ENCODE results near the gene FOXN3.

DNA sequence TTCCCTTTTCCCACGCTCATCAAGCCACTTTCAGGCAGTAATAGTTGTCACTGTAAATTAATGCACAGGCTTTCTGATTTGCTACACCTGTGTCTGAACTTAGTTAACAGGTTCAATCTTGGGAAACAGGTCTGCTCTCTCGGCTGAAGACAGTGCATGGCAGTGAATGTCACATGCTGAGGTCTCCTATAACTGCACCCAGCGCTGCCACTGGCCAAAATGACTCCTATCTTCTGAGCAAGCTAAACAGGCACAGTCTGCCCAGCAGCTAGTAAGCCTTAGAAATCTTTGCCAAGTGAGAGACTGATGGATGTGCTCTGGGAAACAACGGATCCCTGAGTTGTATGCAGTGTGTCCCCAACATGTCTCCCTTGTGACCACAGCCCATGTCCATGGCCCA is 25.2 kb upstream of the FOXN3 start:
- TF ChIP-seq, protein P1, sequence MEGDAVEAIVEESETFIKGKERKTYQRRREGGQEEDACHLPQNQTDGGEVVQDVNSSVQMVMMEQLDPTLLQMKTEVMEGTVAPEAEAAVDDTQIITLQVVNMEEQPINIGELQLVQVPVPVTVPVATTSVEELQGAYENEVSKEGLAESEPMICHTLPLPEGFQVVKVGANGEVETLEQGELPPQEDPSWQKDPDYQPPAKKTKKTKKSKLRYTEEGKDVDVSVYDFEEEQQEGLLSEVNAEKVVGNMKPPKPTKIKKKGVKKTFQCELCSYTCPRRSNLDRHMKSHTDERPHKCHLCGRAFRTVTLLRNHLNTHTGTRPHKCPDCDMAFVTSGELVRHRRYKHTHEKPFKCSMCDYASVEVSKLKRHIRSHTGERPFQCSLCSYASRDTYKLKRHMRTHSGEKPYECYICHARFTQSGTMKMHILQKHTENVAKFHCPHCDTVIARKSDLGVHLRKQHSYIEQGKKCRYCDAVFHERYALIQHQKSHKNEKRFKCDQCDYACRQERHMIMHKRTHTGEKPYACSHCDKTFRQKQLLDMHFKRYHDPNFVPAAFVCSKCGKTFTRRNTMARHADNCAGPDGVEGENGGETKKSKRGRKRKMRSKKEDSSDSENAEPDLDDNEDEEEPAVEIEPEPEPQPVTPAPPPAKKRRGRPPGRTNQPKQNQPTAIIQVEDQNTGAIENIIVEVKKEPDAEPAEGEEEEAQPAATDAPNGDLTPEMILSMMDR (IDR thresholded peaks at IDR 0.05; ENCODE audit: insufficient read depth, low read depth, low read length) = no peak
- TF ChIP-seq EZH2 (IDR thresholded peaks at IDR 0.05; ENCODE audit: insufficient read depth, low read length) = no peak

Measured in astrocyte (in vitro differentiated cells and primary cell).